Measurements from ENCODE around the gene FIGNL1.
"Not testable (repeated sequence)": the region's sequence is repeated elsewhere in the genome, so short reads cannot be mapped to it uniquely, and the experiment has no call there.

The FIGNL1 gene

DNA sequence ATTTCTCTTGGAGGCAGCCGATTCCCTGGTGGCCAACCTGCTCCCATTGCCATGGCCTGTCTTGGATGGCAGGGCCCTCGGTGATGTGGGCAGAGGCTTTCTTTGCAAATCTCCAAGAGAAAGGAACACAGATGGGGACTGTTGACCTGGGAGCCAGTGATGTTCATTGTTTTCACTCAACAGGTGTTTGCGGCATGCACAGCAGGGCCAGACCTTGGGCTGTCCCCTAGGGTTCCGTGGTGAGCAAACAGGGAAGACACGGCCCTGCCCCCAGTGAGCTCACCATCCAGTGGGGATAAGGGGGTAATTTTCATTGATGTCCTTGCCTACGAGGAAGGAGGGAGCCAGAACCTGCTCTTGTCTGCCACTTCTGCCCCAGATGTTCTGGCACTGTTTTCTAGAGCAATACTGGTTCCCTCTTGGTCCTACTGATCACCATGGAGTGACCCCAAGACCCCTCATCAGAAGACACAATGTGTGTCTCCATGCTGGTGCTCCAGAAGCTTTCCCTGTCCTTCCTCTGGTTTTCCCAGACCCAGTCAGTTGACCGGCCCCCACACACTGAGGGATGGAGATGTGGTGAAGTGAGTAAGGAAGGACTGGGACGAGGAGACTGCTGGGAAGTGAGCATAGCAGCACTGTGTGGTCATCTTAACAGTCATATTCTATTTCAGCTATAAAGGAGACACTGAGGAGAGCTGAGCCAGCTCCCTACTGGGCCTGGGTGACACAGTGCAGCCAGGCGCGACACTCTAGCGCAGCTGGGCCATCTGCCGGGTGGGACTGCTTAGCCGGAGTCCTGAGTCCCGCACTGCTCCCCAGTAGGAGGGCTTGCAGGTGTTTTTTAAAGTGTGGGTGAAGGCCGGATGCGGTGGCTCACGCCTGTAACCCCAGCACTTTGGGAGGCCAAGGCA lies 20.4 kb upstream of the FIGNL1 start:
- no peak for DNase-seq (ENCODE audit: low spot score)

DNA sequence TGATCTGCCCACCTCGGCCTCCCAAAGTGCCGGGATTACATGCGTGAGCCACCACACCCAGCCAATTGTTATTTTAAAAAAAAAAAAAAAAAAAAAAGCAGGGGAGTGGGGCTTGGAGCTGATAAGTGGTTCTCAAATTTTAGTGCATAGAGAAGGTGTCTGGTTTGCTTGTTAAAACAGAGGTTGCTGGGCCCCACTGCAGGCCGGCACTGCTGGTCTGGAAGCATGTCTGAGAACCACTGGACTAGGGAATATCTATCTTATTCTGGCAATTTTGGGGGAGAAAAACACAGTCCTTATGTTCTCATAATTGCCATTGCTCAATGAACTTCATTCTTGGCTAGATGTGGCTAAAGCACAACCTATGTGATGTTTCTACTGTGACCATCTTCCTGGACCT lies 19.0 kb upstream of the FIGNL1 start:
- DNase-seq (ENCODE audit: low spot score), result no peak

DNA sequence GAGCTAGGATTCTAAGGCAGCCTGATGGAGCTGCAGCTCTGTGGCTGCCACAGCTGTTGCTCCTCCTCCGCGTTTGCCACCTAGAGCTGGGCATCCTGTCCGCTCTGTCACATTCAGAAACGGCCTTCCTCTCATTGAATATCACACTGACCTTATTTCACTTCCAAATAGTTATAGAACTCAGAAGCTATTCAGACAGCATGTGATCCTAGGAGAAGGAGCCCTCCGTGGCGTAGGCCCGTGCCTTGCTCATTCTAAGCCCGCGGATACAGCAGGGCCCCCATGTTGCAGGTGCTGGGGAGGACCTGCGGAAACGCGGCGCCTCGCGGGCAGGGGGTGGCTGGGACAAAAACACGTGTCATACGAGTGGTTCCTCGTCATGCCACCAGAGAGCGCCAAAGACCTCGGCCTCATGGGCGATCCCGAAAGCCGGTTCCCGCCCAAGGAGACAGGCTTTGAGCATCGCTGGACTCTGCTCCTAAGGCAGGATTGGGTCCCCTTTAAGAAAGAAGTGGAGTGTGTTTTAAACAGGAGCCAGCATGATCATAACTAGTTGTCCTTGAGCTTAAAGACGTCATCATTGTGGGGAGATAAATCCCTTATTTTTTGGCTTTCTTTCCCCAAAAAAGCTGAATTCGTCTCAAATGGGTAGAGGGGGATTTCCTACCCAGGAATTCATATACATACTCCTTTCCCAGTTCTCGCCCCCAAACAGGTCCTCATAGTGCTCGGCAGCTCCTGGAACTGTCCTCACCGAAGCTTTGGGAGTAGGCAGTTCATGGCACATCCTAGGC lies 17.9 kb upstream of the FIGNL1 start:
- peak; percentile 65 for DNase-seq (ENCODE audit: low spot score)

GRCh38 chr7:50466815-50467585 lies 16.9 kb upstream of the FIGNL1 start:
- no peak for DNase-seq (ENCODE audit: low spot score)

DNA sequence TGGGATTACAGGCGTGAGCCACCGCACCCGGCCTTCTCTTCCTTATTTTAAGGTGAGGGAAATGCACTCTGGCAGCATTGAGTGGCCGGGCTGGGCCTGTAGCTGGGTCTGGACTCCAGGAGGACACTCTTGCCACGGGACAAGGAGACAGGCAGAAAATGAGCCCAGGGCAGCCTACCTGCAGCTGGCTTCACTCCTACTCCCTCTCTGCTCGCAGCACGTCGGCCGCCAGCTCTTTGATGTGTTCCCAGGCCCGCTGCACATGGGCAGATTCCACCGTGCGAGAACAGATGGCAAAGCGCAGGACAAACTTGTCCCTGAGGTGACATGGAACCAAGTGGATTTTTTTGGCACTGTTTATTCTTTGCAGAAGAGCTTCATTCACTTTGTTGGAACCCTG lies 12.9 kb upstream of the FIGNL1 start:
- DNase-seq (ENCODE audit: low spot score), result no peak

- no peak for DNase-seq (ENCODE audit: low spot score)
These were observed 12.2 kb upstream of the FIGNL1 start for GRCh38 chr7:50462361-50462760.

DNA sequence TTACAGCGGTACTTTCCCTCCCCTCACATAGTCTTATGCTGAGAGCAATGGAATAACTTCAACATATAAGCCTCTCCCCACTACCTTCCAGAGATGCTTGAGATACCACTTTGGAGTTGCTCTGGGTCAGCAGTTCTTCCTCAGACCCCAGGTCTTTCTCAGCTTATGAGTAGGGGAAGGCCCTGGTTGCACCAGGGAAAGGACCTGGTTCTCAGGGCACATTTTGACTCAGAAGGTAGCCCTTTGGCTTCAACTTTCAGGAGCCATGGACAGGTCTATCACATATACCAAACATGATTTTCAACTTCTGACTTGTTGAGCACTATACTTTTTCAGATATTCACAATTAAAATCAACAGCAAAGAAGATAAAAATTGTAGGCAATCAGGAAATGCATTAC lies 11.5 kb upstream of the FIGNL1 start:
- no peak for DNase-seq (ENCODE audit: low spot score)

GRCh38 chr7:50459183-50459582 lies 9.0 kb upstream of the FIGNL1 start:
- DNase-seq (ENCODE audit: low spot score), result not testable (repeated sequence)

GRCh38 chr7:50458651-50459050 lies 8.5 kb upstream of the FIGNL1 start:
- not testable (repeated sequence) for DNase-seq (ENCODE audit: low spot score)

- DNase-seq (ENCODE audit: low spot score), result no peak
These were observed 6.4 kb upstream of the FIGNL1 start for GRCh38 chr7:50456371-50457123.

DNA sequence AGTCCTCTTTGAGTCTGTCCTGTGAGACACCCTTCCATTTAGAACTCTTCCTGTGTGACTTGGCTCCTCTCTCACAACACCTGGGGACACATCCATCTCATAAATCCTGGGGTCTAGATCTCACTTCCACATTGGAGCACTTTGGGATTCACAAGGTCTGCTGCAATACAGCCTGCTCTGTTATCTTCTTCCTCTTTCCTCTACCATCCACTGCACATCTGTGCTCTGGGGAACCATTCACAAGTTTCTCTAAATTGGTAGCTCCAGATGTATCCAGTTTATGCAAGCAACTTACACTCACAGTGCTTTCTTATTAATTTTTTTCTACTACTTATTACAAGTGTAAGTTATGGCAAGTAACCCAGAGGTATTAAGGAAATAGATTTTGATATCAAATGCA lies 5.5 kb upstream of the FIGNL1 start:
- DNase-seq (ENCODE audit: low spot score), result no peak

- DNase-seq (ENCODE audit: low spot score), result no peak
These were observed 4.8 kb upstream of the FIGNL1 start for GRCh38 chr7:50454968-50455367.

- DNase-seq (ENCODE audit: low spot score), result peak; percentile 34
These were observed 461 bp upstream of the FIGNL1 start for GRCh38 chr7:50450590-50451032.

DNA sequence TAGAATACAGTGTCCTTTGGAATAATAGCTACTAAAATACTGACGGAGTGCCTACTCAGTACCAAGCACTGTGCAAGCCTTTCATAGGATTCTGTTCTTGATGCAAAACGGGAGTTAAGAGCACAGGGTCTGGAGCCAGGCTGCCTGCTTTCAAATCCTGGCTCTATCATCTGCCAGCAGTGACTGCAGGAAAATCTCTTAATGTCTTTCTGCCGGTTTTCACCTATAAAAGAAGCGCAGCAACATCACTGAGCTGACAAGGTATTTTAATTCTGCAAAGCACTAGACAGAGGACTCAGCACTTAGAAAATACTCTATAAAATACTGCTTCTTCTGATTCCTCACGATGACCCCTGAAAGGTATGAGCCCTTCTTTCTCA lies 659 bp downstream of the FIGNL1 start:
- no peak for DNase-seq (ENCODE audit: low spot score)

DNA sequence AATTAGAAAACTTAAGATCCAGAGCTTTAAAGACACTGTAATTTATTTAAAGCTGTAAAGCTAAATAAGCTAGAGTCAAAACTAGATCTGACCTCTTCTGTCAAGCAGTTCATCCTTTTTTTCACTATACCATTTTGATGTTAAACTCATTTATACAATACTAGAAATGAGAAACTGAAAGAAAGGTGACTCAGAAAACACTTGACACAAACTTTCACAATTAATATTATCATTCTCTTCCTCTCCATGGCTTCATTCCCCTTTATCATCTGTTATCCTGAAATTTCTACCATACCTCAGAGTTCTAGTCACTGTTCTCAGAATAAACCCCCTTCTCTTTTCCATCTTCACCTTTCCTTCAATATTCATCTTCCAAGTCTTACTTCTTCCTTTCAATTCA lies 1.3 kb downstream of the FIGNL1 start:
- no peak for DNase-seq (ENCODE audit: low spot score)

DNA sequence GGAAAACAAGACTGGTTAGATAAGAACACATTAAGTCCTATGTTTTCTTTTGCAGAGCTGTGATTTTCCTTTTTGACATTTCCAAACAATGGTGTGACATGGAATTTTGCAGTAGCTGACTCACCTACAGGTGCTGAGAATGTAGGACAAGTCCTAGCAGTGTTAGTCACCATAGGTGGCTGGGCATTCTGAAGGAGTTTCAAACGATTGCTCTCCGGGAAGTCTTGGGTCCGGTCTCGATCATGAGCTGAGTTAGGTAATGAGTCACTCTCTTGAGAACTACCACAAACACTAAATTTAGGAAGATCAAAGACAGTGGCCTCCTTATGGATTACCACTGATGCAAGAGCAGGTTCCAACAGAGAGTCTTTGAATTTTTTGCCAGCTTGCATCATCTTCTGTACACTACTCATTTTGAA lies 3.6 kb downstream of the FIGNL1 start:
- no peak for DNase-seq (ENCODE audit: low spot score)

- DNase-seq (ENCODE audit: low spot score), result no peak
These were observed 13.9 kb downstream of the FIGNL1 start for GRCh38 chr7:50436133-50436806.

GRCh38 chr7:50431722-50432305 lies 18.3 kb downstream of the FIGNL1 start:
- no peak for DNase-seq (ENCODE audit: low spot score)

- DNase-seq (ENCODE audit: low spot score), result no peak
These were observed 18.8 kb downstream of the FIGNL1 start for GRCh38 chr7:50431316-50431715.

DNA sequence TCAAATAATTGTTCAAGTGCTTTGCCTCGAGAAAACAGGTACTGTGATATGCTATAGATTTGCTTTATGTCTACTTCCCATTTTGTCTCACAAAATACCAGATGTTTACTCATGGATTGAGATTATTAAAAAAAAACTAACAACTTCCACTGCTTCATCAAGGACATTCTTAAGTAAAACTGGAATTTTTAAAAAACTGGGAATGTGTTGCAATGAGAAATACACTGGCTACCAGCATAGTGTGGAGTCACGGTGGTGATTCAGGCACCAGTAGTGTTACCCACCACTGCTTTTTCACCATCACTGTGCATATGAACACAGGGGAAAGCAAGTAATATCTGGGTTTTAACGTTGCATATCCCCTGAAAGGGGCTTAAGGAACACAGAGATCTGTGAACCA lies 21.2 kb downstream of the FIGNL1 start:
- no peak for DNase-seq (ENCODE audit: low spot score)

- DNase-seq (ENCODE audit: low spot score), result no peak
These were observed 22.6 kb downstream of the FIGNL1 start for GRCh38 chr7:50427518-50427917.

Measured in HuH-7.5 (cell line).